ENCODE data around the gene FBXW4.

The FBXW4 gene

GRCh38 chr10:101569622-101570427 is 125.1 kb downstream of the FBXW4 start (continued):
- TF ChIP-seq ZNF24 (tag by site-specific recombination; IDR thresholded peaks at IDR 0.05) (peak; percentile 48; the same call in 1 of the 2 replicates), CTCF (tag by site-specific recombination; IDR thresholded peaks at IDR 0.05) (peak; percentile 93), ZBTB10 (tag by site-specific recombination; IDR thresholded peaks at IDR 0.05) (peak; percentile 97), KLF16 (tag by site-specific recombination; IDR thresholded peaks at IDR 0.05) (peak; percentile 71), TRIM28 (IDR thresholded peaks at IDR 0.05; ENCODE audit: borderline replicate concordance, low read length) (no peak), ZNF366 (tag by site-specific recombination; conservative IDR thresholded peaks at IDR 0.05) (0 out of 2 replicates have a peak, but pooled peaks have one; percentile 60), ZBTB26 (tag by site-specific recombination; optimal IDR thresholded peaks at IDR 0.05) (peak; percentile 64), BCL11B (tag by site-specific recombination; IDR thresholded peaks at IDR 0.05; ENCODE audit: low read depth) (peak; percentile 80; the same call in 1 of the 2 replicates), ZBTB8A (tag by site-specific recombination; IDR thresholded peaks at IDR 0.05) (peak; percentile 84; the same call in 1 of the 2 replicates), KLF10 (tag by site-specific recombination; IDR thresholded peaks at IDR 0.05) (peak; percentile 77; the same call in 1 of the 2 replicates), ZNF76 (tag by site-specific recombination; IDR thresholded peaks at IDR 0.05; ENCODE audit: borderline replicate concordance, low read depth) (no peak)
- TF ChIP-seq, protein P1, sequence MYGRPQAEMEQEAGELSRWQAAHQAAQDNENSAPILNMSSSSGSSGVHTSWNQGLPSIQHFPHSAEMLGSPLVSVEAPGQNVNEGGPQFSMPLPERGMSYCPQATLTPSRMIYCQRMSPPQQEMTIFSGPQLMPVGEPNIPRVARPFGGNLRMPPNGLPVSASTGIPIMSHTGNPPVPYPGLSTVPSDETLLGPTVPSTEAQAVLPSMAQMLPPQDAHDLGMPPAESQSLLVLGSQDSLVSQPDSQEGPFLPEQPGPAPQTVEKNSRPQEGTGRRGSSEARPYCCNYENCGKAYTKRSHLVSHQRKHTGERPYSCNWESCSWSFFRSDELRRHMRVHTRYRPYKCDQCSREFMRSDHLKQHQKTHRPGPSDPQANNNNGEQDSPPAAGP (tag by site-specific recombination; IDR thresholded peaks at IDR 0.05) = peak; percentile 72
- TF ChIP-seq, protein P2, sequence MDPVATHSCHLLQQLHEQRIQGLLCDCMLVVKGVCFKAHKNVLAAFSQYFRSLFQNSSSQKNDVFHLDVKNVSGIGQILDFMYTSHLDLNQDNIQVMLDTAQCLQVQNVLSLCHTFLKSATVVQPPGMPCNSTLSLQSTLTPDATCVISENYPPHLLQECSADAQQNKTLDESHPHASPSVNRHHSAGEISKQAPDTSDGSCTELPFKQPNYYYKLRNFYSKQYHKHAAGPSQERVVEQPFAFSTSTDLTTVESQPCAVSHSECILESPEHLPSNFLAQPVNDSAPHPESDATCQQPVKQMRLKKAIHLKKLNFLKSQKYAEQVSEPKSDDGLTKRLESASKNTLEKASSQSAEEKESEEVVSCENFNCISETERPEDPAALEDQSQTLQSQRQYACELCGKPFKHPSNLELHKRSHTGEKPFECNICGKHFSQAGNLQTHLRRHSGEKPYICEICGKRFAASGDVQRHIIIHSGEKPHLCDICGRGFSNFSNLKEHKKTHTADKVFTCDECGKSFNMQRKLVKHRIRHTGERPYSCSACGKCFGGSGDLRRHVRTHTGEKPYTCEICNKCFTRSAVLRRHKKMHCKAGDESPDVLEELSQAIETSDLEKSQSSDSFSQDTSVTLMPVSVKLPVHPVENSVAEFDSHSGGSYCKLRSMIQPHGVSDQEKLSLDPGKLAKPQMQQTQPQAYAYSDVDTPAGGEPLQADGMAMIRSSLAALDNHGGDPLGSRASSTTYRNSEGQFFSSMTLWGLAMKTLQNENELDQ (tag by site-specific recombination; IDR thresholded peaks at IDR 0.05; ENCODE audit: low read depth) = no peak

DNA sequence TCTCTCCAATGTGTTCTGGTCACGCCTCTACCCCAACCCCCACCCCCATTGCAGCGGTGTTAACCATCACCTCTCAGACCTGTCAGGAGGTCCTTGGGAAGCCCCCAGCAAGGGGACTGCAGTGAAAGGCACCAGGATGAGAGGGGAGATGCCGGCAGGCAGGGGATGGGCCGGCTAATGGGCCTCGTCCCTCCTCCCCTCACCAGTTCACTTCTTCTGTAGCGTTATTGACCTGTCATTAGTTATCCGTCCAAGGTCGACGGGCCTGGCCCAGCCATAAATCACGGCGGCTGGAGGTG is 125.7 kb downstream of the FBXW4 start:
- no peaks in the 10 kb centered on the region for H3K36me3 ChIP-seq (ENCODE audit: control insufficient read depth in 2 of 2, insufficient read depth in 1 of 2, low read length in 2 of 2)
- POLR2A ChIA-PET = interaction anchor here (1.5 kb wide), 2 partner anchors 38 to 274 kb away, joined by 3 read pairs; no protein-coding TSS in a partner anchor
- H3K27ac ChIP-seq (ENCODE audit: extremely low read depth, low read depth, low read length) = no peak overlapping the region
- peak overlapping the region; percentile 65 for H3K4me3 ChIP-seq (ENCODE audit: low read depth, low read length)
- TF ChIP-seq ZNF664 (tag by site-specific recombination; IDR thresholded peaks at IDR 0.05) (no peak), REPIN1 (tag by site-specific recombination; IDR thresholded peaks at IDR 0.05; ENCODE audit: low read depth) (no peak), ZNF157 (tag by site-specific recombination; IDR thresholded peaks at IDR 0.05) (no peak), KLF10 (tag by site-specific recombination; IDR thresholded peaks at IDR 0.05) (no peak), SETDB1 (IDR thresholded peaks at IDR 0.05; ENCODE audit: insufficient read length, low read length) (no peak)
- CTCF ChIA-PET = interaction anchor here (0.5 to 3.8 kb wide), 26 partner anchors 11 to 709 kb away, joined by 3 to 77 read pairs (median 4); no protein-coding TSS in a partner anchor
- H3K4me1 ChIP-seq (ENCODE audit: control insufficient read depth, insufficient read depth, low read length) = peaks cover 3% of the 10 kb centered on the region
- 0 out of 2 replicates have a peak, but pooled peaks cover 2% of the 10 kb centered on the region for H3K9me3 ChIP-seq (ENCODE audit: control insufficient read depth, insufficient read depth, low read depth, low read length)
